Measurements from ENCODE around the gene SOWAHB.

DNA sequence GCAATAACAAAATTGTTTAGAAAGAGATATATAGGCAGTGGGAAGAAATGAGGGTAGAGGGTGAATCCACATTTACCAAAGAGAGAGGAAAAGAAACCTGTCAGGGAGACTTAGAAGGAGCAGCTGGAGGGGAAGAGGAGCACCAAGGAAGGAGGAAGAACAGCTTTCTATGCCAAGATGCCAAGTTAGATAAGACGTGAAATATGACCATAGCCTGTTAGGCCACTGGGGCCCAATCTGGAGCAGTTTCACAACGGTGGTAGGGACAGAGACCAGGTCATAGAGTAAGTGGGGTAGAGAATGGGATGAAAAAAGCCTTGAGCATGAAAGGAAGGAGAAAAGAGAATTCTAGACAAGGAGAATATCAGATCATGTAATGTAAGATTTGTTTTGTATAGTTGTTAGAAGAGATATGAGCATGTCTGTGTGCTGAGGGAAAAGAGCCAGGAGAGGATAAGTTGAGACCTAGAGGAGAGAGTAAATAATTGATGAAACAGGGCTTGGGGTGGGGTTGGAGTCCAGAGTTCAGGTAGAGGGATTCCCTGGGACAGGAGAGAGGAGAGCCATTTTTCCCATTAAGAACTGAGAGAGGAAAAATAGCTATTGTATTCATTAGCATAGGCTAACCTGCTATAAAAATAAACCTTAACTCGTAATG, 4.4 kb upstream of the SOWAHB start:
- TF ChIP-seq JUND (IDR thresholded peaks at IDR 0.05) (no peak), TAF1 (IDR thresholded peaks at IDR 0.05; ENCODE audit: borderline replicate concordance, low read depth, low read length) (no peak)

Data from SK-N-SH (cell line).